ENCODE results near the gene PTPN14. TPM values are rescaled to one million over a fixed set of nuclear protein-coding genes. Genes with fewer than 3 reads are reported as not detected.
A peak's percentile ranks its signal among the peaks of the same experiment; 100 is the strongest.

Gene PTPN14
- total RNA-seq, 4 donors from 2014 or later, result 4.5 to 9.7 (median 7.1) TPM

DNA sequence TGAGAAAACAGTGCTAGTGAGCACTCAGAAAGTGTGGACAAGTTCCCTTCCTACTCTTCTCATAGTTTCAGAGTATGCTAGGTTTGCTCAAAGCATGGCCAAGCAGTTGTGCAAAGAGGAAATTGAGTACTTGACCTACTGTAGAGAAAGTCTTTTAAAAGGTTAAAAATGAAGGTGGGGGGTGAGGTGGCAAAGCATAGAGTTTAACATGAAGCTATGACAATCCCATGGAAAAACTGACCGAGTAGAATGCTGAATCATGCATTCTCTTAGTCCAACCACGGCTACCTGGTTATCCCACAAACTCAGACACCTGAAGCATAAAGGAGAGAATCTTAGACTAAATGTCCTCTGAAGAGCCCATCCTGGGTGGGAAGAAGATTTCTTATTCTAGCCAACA lies 79.9 kb downstream of the PTPN14 start:
- H3K27ac ChIP-seq, result no peak overlapping the region
- no peak for TF ChIP-seq POLR2AphosphoS5 (IDR thresholded peaks at IDR 0.05)
- TF ChIP-seq POLR2A (IDR thresholded peaks at IDR 0.05), result no peak
- no peak for TF ChIP-seq EP300 (IDR thresholded peaks at IDR 0.05; ENCODE audit: low read depth)
- TF ChIP-seq, protein P1, sequence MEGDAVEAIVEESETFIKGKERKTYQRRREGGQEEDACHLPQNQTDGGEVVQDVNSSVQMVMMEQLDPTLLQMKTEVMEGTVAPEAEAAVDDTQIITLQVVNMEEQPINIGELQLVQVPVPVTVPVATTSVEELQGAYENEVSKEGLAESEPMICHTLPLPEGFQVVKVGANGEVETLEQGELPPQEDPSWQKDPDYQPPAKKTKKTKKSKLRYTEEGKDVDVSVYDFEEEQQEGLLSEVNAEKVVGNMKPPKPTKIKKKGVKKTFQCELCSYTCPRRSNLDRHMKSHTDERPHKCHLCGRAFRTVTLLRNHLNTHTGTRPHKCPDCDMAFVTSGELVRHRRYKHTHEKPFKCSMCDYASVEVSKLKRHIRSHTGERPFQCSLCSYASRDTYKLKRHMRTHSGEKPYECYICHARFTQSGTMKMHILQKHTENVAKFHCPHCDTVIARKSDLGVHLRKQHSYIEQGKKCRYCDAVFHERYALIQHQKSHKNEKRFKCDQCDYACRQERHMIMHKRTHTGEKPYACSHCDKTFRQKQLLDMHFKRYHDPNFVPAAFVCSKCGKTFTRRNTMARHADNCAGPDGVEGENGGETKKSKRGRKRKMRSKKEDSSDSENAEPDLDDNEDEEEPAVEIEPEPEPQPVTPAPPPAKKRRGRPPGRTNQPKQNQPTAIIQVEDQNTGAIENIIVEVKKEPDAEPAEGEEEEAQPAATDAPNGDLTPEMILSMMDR (IDR thresholded peaks at IDR 0.05), result no peak
- no peaks in the 10 kb centered on the region for H3K27me3 ChIP-seq
- DNase-seq, result no peak
- H3K4me1 ChIP-seq, result peaks cover 0 to 11% (median 8%) of the 10 kb centered on the region in 4 donors
- H3K4me3 ChIP-seq, result no peak overlapping the region
- in situ Hi-C loops (cut with MboI; ENCODE audit: low pct_ligation_motif_present in 1 of 4, low pct_unique_long_range_greater_than_20kb in 1 of 4, low sequenced_read_pairs in 3 of 4), result no loop called here
- H3K36me3 ChIP-seq, result no peaks in the 10 kb centered on the region
- 60 to 81% methylated on average over 2 of the region's 2 CpGs for WGBS, 2 donors (ENCODE audit: low coverage in 1 of 2)
- intact Hi-C loops (cut with DNase I; ENCODE audit: low total_unique reads), result no loop called here
- H3K9me3 ChIP-seq, result no peaks in the 10 kb centered on the region

DNA sequence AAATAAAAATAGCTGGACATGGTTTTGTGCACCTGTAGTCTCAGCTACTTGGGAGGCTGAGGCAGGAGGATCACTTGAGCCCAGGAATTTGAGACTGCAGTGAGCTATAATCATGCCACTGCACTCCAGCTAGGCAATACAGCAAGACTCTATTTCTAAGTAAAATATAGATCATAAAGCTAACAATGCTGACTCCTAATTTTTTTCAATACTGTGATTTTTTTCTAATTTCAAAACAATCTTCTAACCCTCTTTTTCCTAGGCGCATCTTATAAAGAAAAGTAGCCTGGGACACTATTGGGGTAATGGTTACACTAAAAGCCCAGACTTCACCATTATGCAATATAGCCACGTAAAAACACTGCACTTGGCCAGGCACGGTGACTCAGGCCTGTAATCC lies 81.3 kb downstream of the PTPN14 start:
- no peak for DNase-seq
- intact Hi-C loops (cut with DNase I; ENCODE audit: low total_unique reads), result no loop called here
- peaks cover 0 to 14% (median 8%) of the 10 kb centered on the region in 4 donors for H3K4me1 ChIP-seq
- no peak overlapping the region for H3K4me3 ChIP-seq
- in situ Hi-C loops (cut with MboI; ENCODE audit: low pct_ligation_motif_present in 1 of 4, low pct_unique_long_range_greater_than_20kb in 1 of 4, low sequenced_read_pairs in 3 of 4), result no loop called here
- WGBS, 2 donors (ENCODE audit: low coverage in 1 of 2), result 90 to 93% methylated on average over 3 of the region's 3 CpGs
- no peaks in the 10 kb centered on the region for H3K36me3 ChIP-seq
- no peak overlapping the region for H3K27ac ChIP-seq
- no peaks in the 10 kb centered on the region for H3K9me3 ChIP-seq
- no peaks in the 10 kb centered on the region for H3K27me3 ChIP-seq
- TF ChIP-seq EP300 (IDR thresholded peaks at IDR 0.05; ENCODE audit: low read depth) (no peak), POLR2A (IDR thresholded peaks at IDR 0.05) (no peak), POLR2AphosphoS5 (IDR thresholded peaks at IDR 0.05) (no peak)
- TF ChIP-seq, protein P1 (IDR thresholded peaks at IDR 0.05), result no peak

DNA sequence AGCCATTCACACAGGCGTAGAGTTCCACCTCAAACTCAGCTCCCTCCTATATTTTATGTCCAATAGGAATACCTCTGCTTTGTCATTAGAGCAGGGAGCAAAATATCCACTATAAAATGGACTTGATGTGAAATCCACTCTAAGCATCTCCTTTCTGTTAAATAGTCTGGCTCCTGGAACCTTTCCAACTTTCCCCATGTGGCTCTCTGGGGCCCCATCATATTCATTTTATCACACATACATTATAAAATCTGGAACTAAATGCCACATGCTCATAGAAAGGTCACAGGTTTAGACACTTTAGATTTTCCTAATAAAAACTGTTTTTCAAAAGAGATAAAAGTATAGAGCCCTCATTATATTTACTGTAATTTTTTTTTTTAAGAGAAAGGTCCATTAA lies 82.1 kb downstream of the PTPN14 start:
- Histone ChIP-seq H3K4me3 (no peak overlapping the region), H3K4me1 (peaks cover 0 to 14% (median 8%) of the 10 kb centered on the region in 4 donors), H3K27ac (no peak overlapping the region), H3K9me3 (no peaks in the 10 kb centered on the region), H3K27me3 (no peaks in the 10 kb centered on the region), H3K36me3 (no peaks in the 10 kb centered on the region)
- WGBS, 2 donors (ENCODE audit: low coverage in 1 of 2), result 91 to 100% methylated on average over 1 of the region's 1 CpG
- TF ChIP-seq, protein P1 (IDR thresholded peaks at IDR 0.05), result no peak
- TF ChIP-seq EP300 (IDR thresholded peaks at IDR 0.05; ENCODE audit: low read depth), result no peak
- no peak for TF ChIP-seq POLR2A (IDR thresholded peaks at IDR 0.05)
- TF ChIP-seq POLR2AphosphoS5 (IDR thresholded peaks at IDR 0.05), result no peak
- in situ Hi-C loops (cut with MboI; ENCODE audit: low pct_ligation_motif_present in 1 of 4, low pct_unique_long_range_greater_than_20kb in 1 of 4, low sequenced_read_pairs in 3 of 4) (no loop called here), intact Hi-C loops (cut with DNase I; ENCODE audit: low total_unique reads) (no loop called here)
- no peak for DNase-seq

DNA sequence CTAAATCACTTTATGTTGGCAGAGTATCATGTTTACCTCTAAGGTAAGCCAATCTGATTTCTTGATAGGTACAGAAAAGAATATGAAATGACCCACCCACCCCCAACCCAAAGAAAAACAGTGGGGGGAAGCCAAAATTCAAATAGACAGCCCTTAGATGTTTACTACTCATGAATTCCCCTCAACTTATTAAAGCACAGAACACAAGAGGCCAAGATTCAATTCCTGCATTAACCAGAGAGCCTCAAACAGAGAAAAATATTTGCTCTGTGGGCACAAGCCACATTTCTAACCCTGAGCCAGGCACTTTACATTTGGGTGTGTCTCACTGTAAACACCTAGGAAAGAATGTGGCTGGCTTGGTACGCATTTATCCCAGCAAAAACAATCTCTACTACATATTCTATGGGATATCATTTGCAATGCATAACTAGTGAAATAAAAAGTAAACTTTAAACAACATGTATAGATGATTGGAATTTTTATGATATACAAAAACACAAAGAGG lies 84.3 kb downstream of the PTPN14 start:
- intact Hi-C loops (cut with DNase I; ENCODE audit: low total_unique reads) (no loop called here), in situ Hi-C loops (cut with MboI; ENCODE audit: low pct_ligation_motif_present in 1 of 4, low pct_unique_long_range_greater_than_20kb in 1 of 4, low sequenced_read_pairs in 3 of 4) (no loop called here)
- Histone ChIP-seq H3K4me3 (no peak overlapping the region), H3K27ac (peak overlapping the region in 1 of 4 donors; percentile 42), H3K36me3 (no peaks in the 10 kb centered on the region), H3K4me1 (peaks cover 0 to 11% (median 8%) of the 10 kb centered on the region in 4 donors), H3K27me3 (no peaks in the 10 kb centered on the region), H3K9me3 (no peaks in the 10 kb centered on the region)
- no peak for DNase-seq
- TF ChIP-seq POLR2AphosphoS5 (IDR thresholded peaks at IDR 0.05), result no peak
- no peak for TF ChIP-seq EP300 (IDR thresholded peaks at IDR 0.05; ENCODE audit: low read depth)
- no peak for TF ChIP-seq POLR2A (IDR thresholded peaks at IDR 0.05)
- TF ChIP-seq, protein P1 (IDR thresholded peaks at IDR 0.05), result no peak
- WGBS, 2 donors (ENCODE audit: low coverage in 1 of 2), result 56 to 60% methylated on average over 1 of the region's 1 CpG

Measured in transverse colon (tissue), 4 donors.